Hepatocyte (in vitro differentiated cells): Measurements from ENCODE around the gene AOX1. TPM values are rescaled to one million over a fixed set of nuclear protein-coding genes. Genes with fewer than 3 reads are reported as not detected.

Experiments
- DNase-seq: peaks from one replicate; pipeline ENCODE4 v3.0.0-alpha.2; 2016; ENCODE audit warnings: low spot score
- H2AFZ ChIP-seq: fragments of 200-600 bp; sonication (generic); 2 replicates; pipeline ENCODE4 v1.6.0; 2016; ENCODE audit warnings: antibody characterized with exemption, mild to moderate bottlenecking
- H3K27ac ChIP-seq: fragments of 200-600 bp; sonication (generic); 2 replicates; pipeline ENCODE4 v1.5.1; 2016; ENCODE audit warnings: mild to moderate bottlenecking
- H3K27me3 ChIP-seq: fragments of 200-600 bp; sonication (generic); 2 replicates; pipeline ENCODE4 v1.6.1; 2016
- H3K36me3 ChIP-seq: fragments of 200-600 bp; sonication (generic); replicated peaks from 2 replicates; pipeline ENCODE4 v1.5.1; 2016; ENCODE audit warnings: low read depth; ENCODE audit not compliant: insufficient read depth
- H3K4me1 ChIP-seq: fragments of 200-600 bp; sonication (generic); 2 replicates; pipeline ENCODE4 v1.5.1; 2016; ENCODE audit warnings: mild to moderate bottlenecking, moderate library complexity; ENCODE audit not compliant: insufficient read depth
- H3K4me2 ChIP-seq: fragments of 200-600 bp; sonication (generic); 2 replicates; pipeline ENCODE4 v1.6.0; 2016
- H3K4me3 ChIP-seq: fragments of 200-600 bp; sonication (generic); 2 replicates; pipeline ENCODE4 v1.5.1; 2016; ENCODE audit warnings: mild to moderate bottlenecking
- H3K79me2 ChIP-seq: fragments of 200-600 bp; sonication (generic); 2 replicates; pipeline ENCODE4 v1.6.0; 2017; ENCODE audit warnings: mild to moderate bottlenecking
- H3K9me2 ChIP-seq: fragments of 200-600 bp; sonication (generic); replicated peaks from 2 replicates; pipeline ENCODE4 v1.6.0; 2017; ENCODE audit warnings: mild to moderate bottlenecking; ENCODE audit not compliant: insufficient read depth
- H3K9me3 ChIP-seq: fragments of 200-600 bp; sonication (generic); 2 replicates; pipeline ENCODE4 v1.5.1; 2016; ENCODE audit warnings: low read depth, mild to moderate bottlenecking
- H4K20me1 ChIP-seq: fragments of 200-600 bp; sonication (generic); 2 replicates; pipeline ENCODE4 v1.6.0; 2016; ENCODE audit warnings: mild to moderate bottlenecking; ENCODE audit not compliant: insufficient read depth, poor library complexity, severe bottlenecking
- CTCF ChIP-seq: fragments of 200-600 bp; sonication (generic); IDR thresholded peaks from 2 replicates; pipeline ENCODE4 v1.5.1; 2016; ENCODE audit warnings: antibody characterized with exemption, mild to moderate bottlenecking; ENCODE audit not compliant: poor library complexity
- EZH2 ChIP-seq: fragments of 200-600 bp; sonication (generic); IDR thresholded peaks from 2 replicates; pipeline ENCODE4 v1.6.1; 2016; ENCODE audit warnings: antibody characterized with exemption, mild to moderate bottlenecking, borderline replicate concordance
- EZH2phosphoT487 ChIP-seq: fragments of 200-600 bp; sonication (generic); IDR thresholded peaks from one replicate; pipeline ENCODE4 v1.6.1; 2018; ENCODE audit warnings: antibody characterized with exemption, mild to moderate bottlenecking, low read depth, moderate library complexity; ENCODE audit not compliant: unreplicated experiment, severe bottlenecking
- WGBS: methylation state at CpG from one replicate; pipeline ENCODE4 v1.1.6; 2016; ENCODE audit warnings: low lambda C conversion rate; ENCODE audit errors: missing lambda C conversion rate; 5-methylcytosine and 5-hydroxymethylcytosine counted together
- polyA plus RNA-seq: library from polyadenylated mRNA; unstranded; fragments of >200 nt; fragmentation: Nextera tagmentation; extraction: Ambion mirVana; gene quantifications from 2 replicates; pipeline ENCODE4 v1.2.1, GENCODE V29; 2016
- total RNA-seq: library from RNA; depleted of rRNA; stranded (reverse); fragments of >200 nt; gene quantifications from 2 replicates; pipeline ENCODE4 v1.2.3, GENCODE V29; 2014

Gene AOX1
- total and polyA plus RNA-seq, 2 experiments from 2014 or later, result 4.7 to 7.4 TPM

- no peak overlapping the region for H3K4me3 ChIP-seq
- H3K9me2 ChIP-seq, result no peaks in the 10 kb centered on the region
- H3K4me2 ChIP-seq, result no peak overlapping the region
- H3K36me3 ChIP-seq, result no peaks in the 10 kb centered on the region
- 76% methylated on average over 2 of the region's 2 CpGs for WGBS
- TF ChIP-seq EZH2phosphoT487, result no peak
- no peak for TF ChIP-seq CTCF
- TF ChIP-seq EZH2, result no peak
- H3K27ac ChIP-seq, result peak overlapping the region; percentile 97
- no peak overlapping the region for H2AFZ ChIP-seq
- H3K4me1 ChIP-seq, result peaks cover 20% of the 10 kb centered on the region
- H3K9me3 ChIP-seq, result no peaks in the 10 kb centered on the region
- H4K20me1 ChIP-seq, result no peaks in the 10 kb centered on the region
- no peak for DNase-seq
- H3K79me2 ChIP-seq, result no peaks in the 10 kb centered on the region
- H3K27me3 ChIP-seq, result no peaks in the 10 kb centered on the region
Measured at GRCh38 chr2:200650195-200650594, 64.4 kb downstream of the AOX1 start.

GRCh38 chr2:200652158-200652557 is 66.3 kb downstream of the AOX1 start:
- Histone ChIP-seq H4K20me1 (no peaks in the 10 kb centered on the region), H3K4me1 (peaks cover 20% of the 10 kb centered on the region), H3K36me3 (no peaks in the 10 kb centered on the region), H3K27me3 (no peaks in the 10 kb centered on the region), H3K79me2 (no peaks in the 10 kb centered on the region), H3K9me3 (no peaks in the 10 kb centered on the region), H3K4me3 (no peak overlapping the region), H3K4me2 (no peak overlapping the region), H3K27ac (no peak overlapping the region), H2AFZ (no peak overlapping the region), H3K9me2 (no peaks in the 10 kb centered on the region)
- WGBS, result 84% methylated on average over 1 of the region's 1 CpG
- no peak for DNase-seq
- no peak for TF ChIP-seq EZH2phosphoT487
- TF ChIP-seq EZH2, result no peak
- no peak for TF ChIP-seq CTCF

- peaks cover 19% of the 10 kb centered on the region for H3K4me1 ChIP-seq
- H3K27me3 ChIP-seq, result no peaks in the 10 kb centered on the region
- no peaks in the 10 kb centered on the region for H3K36me3 ChIP-seq
- no peak overlapping the region for H3K4me2 ChIP-seq
- TF ChIP-seq EZH2 (no peak), EZH2phosphoT487 (no peak), CTCF (no peak)
- H3K9me3 ChIP-seq, result no peaks in the 10 kb centered on the region
- no peak overlapping the region for H3K4me3 ChIP-seq
- 80% methylated on average over 3 of the region's 3 CpGs for WGBS
- no peak overlapping the region for H2AFZ ChIP-seq
- no peak for DNase-seq
- H3K79me2 ChIP-seq, result no peaks in the 10 kb centered on the region
- H3K9me2 ChIP-seq, result no peaks in the 10 kb centered on the region
- H4K20me1 ChIP-seq, result no peaks in the 10 kb centered on the region
- peak overlapping the region; percentile 43 for H3K27ac ChIP-seq
Measured at GRCh38 chr2:200653021-200653420, 67.2 kb downstream of the AOX1 start.

- TF ChIP-seq EZH2 (no peak), EZH2phosphoT487 (no peak), CTCF (no peak)
- H3K4me1 ChIP-seq, result peaks cover 7% of the 10 kb centered on the region
Measured at GRCh38 chr2:200654823-200655222, 69.0 kb downstream of the AOX1 start.

More at GRCh38 chr2:200654823-200655222, 69.0 kb downstream of the AOX1 start:
- Histone ChIP-seq H3K79me2 (no peaks in the 10 kb centered on the region), H3K27me3 (no peaks in the 10 kb centered on the region), H2AFZ (no peak overlapping the region), H3K9me3 (no peaks in the 10 kb centered on the region), H3K9me2 (no peaks in the 10 kb centered on the region), H3K27ac (no peak overlapping the region), H3K36me3 (no peaks in the 10 kb centered on the region), H3K4me3 (no peak overlapping the region), H3K4me2 (no peak overlapping the region), H4K20me1 (no peaks in the 10 kb centered on the region)
- no peak for DNase-seq
- 85% methylated on average over 3 of the region's 3 CpGs for WGBS
